ENCODE results near the gene PLEKHA7.

Gene PLEKHA7

GRCh38 chr11:16774936-16775613, 239.1 kb downstream of the PLEKHA7 start:
- no peak overlapping the region for H3K4me3 ChIP-seq (ENCODE audit: low read depth, low read length)
- no peak for TF ChIP-seq MYC (IDR thresholded peaks at IDR 0.05; ENCODE audit: low read depth, low read length)
- no peak for TF ChIP-seq POLR2A (IDR thresholded peaks at IDR 0.05; ENCODE audit: extremely low read depth, insufficient read length)
- no peak for TF ChIP-seq CTCF (IDR thresholded peaks at IDR 0.05; ENCODE audit: low read depth, low read length)
- TF ChIP-seq MAX (IDR thresholded peaks at IDR 0.05; ENCODE audit: low read depth, low read length) = no peak
- DNase-seq (ENCODE audit: low read depth) = no peak

GRCh38 chr11:16773981-16774935, 240.0 kb downstream of the PLEKHA7 start:
- DNase-seq (ENCODE audit: low read depth) = no peak
- TF ChIP-seq CTCF (IDR thresholded peaks at IDR 0.05; ENCODE audit: low read depth, low read length) = no peak
- TF ChIP-seq MYC (IDR thresholded peaks at IDR 0.05; ENCODE audit: low read depth, low read length) = no peak
- no peak for TF ChIP-seq MAX (IDR thresholded peaks at IDR 0.05; ENCODE audit: low read depth, low read length)
- no peak for TF ChIP-seq POLR2A (IDR thresholded peaks at IDR 0.05; ENCODE audit: extremely low read depth, insufficient read length)
- no peak overlapping the region for H3K4me3 ChIP-seq (ENCODE audit: low read depth, low read length)

- no peak for DNase-seq (ENCODE audit: low read depth)
- no peak for TF ChIP-seq MAX (IDR thresholded peaks at IDR 0.05; ENCODE audit: low read depth, low read length)
- no peak for TF ChIP-seq MYC (IDR thresholded peaks at IDR 0.05; ENCODE audit: low read depth, low read length)
- no peak for TF ChIP-seq POLR2A (IDR thresholded peaks at IDR 0.05; ENCODE audit: extremely low read depth, insufficient read length)
- TF ChIP-seq CTCF (IDR thresholded peaks at IDR 0.05; ENCODE audit: low read depth, low read length) = no peak
- H3K4me3 ChIP-seq (ENCODE audit: low read depth, low read length) = no peak overlapping the region
Measured at GRCh38 chr11:16772141-16772512, 242.1 kb downstream of the PLEKHA7 start.

GRCh38 chr11:16771350-16772140, 242.7 kb downstream of the PLEKHA7 start:
- no peak for DNase-seq (ENCODE audit: low read depth)
- TF ChIP-seq MAX (IDR thresholded peaks at IDR 0.05; ENCODE audit: low read depth, low read length) (no peak), POLR2A (IDR thresholded peaks at IDR 0.05; ENCODE audit: extremely low read depth, insufficient read length) (no peak), CTCF (IDR thresholded peaks at IDR 0.05; ENCODE audit: low read depth, low read length) (no peak), MYC (IDR thresholded peaks at IDR 0.05; ENCODE audit: low read depth, low read length) (no peak)
- H3K4me3 ChIP-seq (ENCODE audit: low read depth, low read length) = no peak overlapping the region

- TF ChIP-seq MYC (IDR thresholded peaks at IDR 0.05; ENCODE audit: low read depth, low read length) = no peak
- no peak for TF ChIP-seq POLR2A (IDR thresholded peaks at IDR 0.05; ENCODE audit: extremely low read depth, insufficient read length)
- TF ChIP-seq CTCF (IDR thresholded peaks at IDR 0.05; ENCODE audit: low read depth, low read length) = no peak
- TF ChIP-seq MAX (IDR thresholded peaks at IDR 0.05; ENCODE audit: low read depth, low read length) = no peak
- no peak overlapping the region for H3K4me3 ChIP-seq (ENCODE audit: low read depth, low read length)
- no peak for DNase-seq (ENCODE audit: low read depth)
Measured at GRCh38 chr11:16770016-16770415, 244.2 kb downstream of the PLEKHA7 start.
